H1 (cell line): ENCODE data around the gene CACNA1B. TPM values are rescaled to one million over a fixed set of nuclear protein-coding genes. Genes with fewer than 3 reads are reported as not detected.

Experiments used
- CTCF ChIA-PET: fragments of 300-600 bp; sonication (Branson Sonifier 250); formaldehyde crosslinking; loops from one replicate; lab custom pipeline; 2021; ENCODE audit not compliant: partially characterized antibody; lab: Charles Lee
- POLR2A ChIA-PET: fragments of 300-600 bp; sonication (Branson Sonifier 250); formaldehyde crosslinking; loops from one replicate; lab custom pipeline; 2021; ENCODE audit warnings: inconsistent platforms; ENCODE audit not compliant: partially characterized antibody; lab: Charles Lee
- DNase-seq, 2 experiments: peaks; one replicate each; pipeline versions ENCODE4 v3.0.0 to v3.0.0-alpha.2; 2010 to 2022; ENCODE audit warnings: low spot score in 2 of 2, low read depth in 1 of 2, mixed read lengths in 1 of 2
- FAIRE-seq: peaks from 2 replicates; lab custom pipeline; 2011; peaks lifted over from hg19 to GRCh38; lab: Jason Lieb, UNC
- H2AFZ ChIP-seq: 2 replicates; pipeline ENCODE4 v1.8.1; 2012; ENCODE audit warnings: low read length, inconsistent platforms
- H2AK5ac ChIP-seq: 2 replicates; pipeline ENCODE4 v1.6.1; 2013; ENCODE audit warnings: low read depth, low read length
- H2BK120ac ChIP-seq: replicated peaks from 2 replicates; pipeline ENCODE3; 2013; ENCODE audit warnings: low read depth, low read length, inconsistent platforms
- H2BK12ac ChIP-seq: 2 replicates; pipeline ENCODE4 v1.6.1; 2013; ENCODE audit warnings: low read depth, low read length
- H2BK15ac ChIP-seq: 2 replicates; pipeline ENCODE4 v1.6.1; 2013; ENCODE audit warnings: low read length
- H2BK20ac ChIP-seq: 2 replicates; pipeline ENCODE4 v1.6.1; 2013; ENCODE audit warnings: low read length
- H2BK5ac ChIP-seq: 2 replicates; pipeline ENCODE4 v1.6.1; 2013; ENCODE audit warnings: low read depth, low read length
- H3K14ac ChIP-seq: 2 replicates; pipeline ENCODE4 v1.6.1; 2013; ENCODE audit warnings: inconsistent platforms; ENCODE audit not compliant: insufficient read length
- H3K18ac ChIP-seq: 2 replicates; pipeline ENCODE4 v1.6.1; 2013; ENCODE audit warnings: low read length; ENCODE audit errors: extremely low read depth
- H3K23ac ChIP-seq: 2 replicates; pipeline ENCODE4 v1.6.1; 2013; ENCODE audit warnings: inconsistent platforms; ENCODE audit not compliant: insufficient read length
- H3K23me2 ChIP-seq: 2 replicates; pipeline ENCODE4 v1.6.1; 2013; ENCODE audit warnings: low read depth, low read length
- H3K27ac ChIP-seq: 2 replicates; pipeline ENCODE4 v1.6.1; 2011; ENCODE audit warnings: low read depth, low read length, inconsistent platforms
- H3K27me3 ChIP-seq, 4 experiments: replicated peaks in 1 of 4; 1 replicate in 1 of 4; 2 replicates in 3 of 4; pipeline versions ENCODE4 v1.6.1 to v1.8.1; 2011 to 2013; ENCODE audit warnings: low read length in 3 of 4, mild to moderate bottlenecking in 3 of 4, inconsistent platforms in 2 of 4, mixed read lengths in 2 of 4, moderate library complexity in 1 of 4; ENCODE audit not compliant: control insufficient read depth in 3 of 4, insufficient read depth in 3 of 4; ENCODE audit errors: extremely low read depth in 1 of 4
- H3K36me3 ChIP-seq, 4 experiments: 2 replicates each; pipeline versions ENCODE4 v1.6.1 to v1.8.1; 2011 to 2013; ENCODE audit warnings: mild to moderate bottlenecking in 4 of 4, low read length in 3 of 4, moderate library complexity in 2 of 4, control low read depth in 1 of 4, inconsistent platforms in 1 of 4; ENCODE audit not compliant: insufficient read depth in 4 of 4, control insufficient read depth in 2 of 4
- H3K4ac ChIP-seq: replicated peaks from 2 replicates; pipeline ENCODE3; 2013; ENCODE audit warnings: low read length, low read depth, mixed read lengths, inconsistent platforms; ENCODE audit not compliant: insufficient read length
- H3K4me1 ChIP-seq, 4 experiments: replicated peaks in 1 of 4; 1 replicate in 1 of 4; 2 replicates in 3 of 4; pipeline versions ENCODE4 v1.6.1 to v1.8.1; 2011 to 2013; ENCODE audit warnings: low read length in 3 of 4, inconsistent platforms in 2 of 4, mixed read lengths in 1 of 4; ENCODE audit not compliant: insufficient read depth in 4 of 4, control insufficient read depth in 3 of 4
- H3K4me2 ChIP-seq, 2 experiments: 2 replicates each; pipeline versions ENCODE4 v1.6.1 to v1.8.1; 2011 to 2013; ENCODE audit warnings: low read depth in 2 of 2, low read length in 2 of 2, control low read depth in 1 of 2, inconsistent platforms in 1 of 2, mild to moderate bottlenecking in 1 of 2; ENCODE audit not compliant: insufficient read depth in 1 of 2
- H3K4me3 ChIP-seq, 4 experiments: fragments of 200-600, 300-600 bp in 1 of 4; sonication (generic), shearing (Covaris generic), sonication (Bioruptor Twin) in 1 of 4; 2 replicates each; pipeline versions ENCODE4 v1.5.1 to v1.8.1; 2011 to 2016; ENCODE audit warnings: low read length in 4 of 4, low read depth in 3 of 4, control low read depth in 2 of 4, inconsistent platforms in 2 of 4, mild to moderate bottlenecking in 2 of 4, mixed read lengths in 1 of 4, moderate library complexity in 1 of 4; ENCODE audit not compliant: insufficient read depth in 2 of 4; ENCODE audit errors: extremely low read depth in 1 of 4
- H3K56ac ChIP-seq: replicated peaks from 2 replicates; pipeline ENCODE3; 2013; ENCODE audit warnings: low read depth, mild to moderate bottlenecking, mixed read lengths, low read length, inconsistent platforms; ENCODE audit not compliant: insufficient read length
- H3K79me1 ChIP-seq: 2 replicates; pipeline ENCODE4 v1.6.1; 2013; ENCODE audit warnings: low read depth, low read length, control low read depth
- H3K79me2 ChIP-seq, 2 experiments: 2 replicates each; pipeline versions ENCODE4 v1.6.1 to v1.8.1; 2012 to 2013; ENCODE audit warnings: low read length in 2 of 2, mild to moderate bottlenecking in 2 of 2, inconsistent platforms in 1 of 2; ENCODE audit not compliant: insufficient read depth in 2 of 2, control insufficient read depth in 1 of 2
- H3K9ac ChIP-seq, 4 experiments: replicated peaks in 1 of 4; 1 replicate in 1 of 4; 2 replicates in 3 of 4; pipeline versions ENCODE4 v1.6.1 to v1.8.1; 2011 to 2013; ENCODE audit warnings: low read depth in 3 of 4, low read length in 3 of 4, control low read depth in 2 of 4, mild to moderate bottlenecking in 2 of 4, moderate library complexity in 2 of 4, inconsistent platforms in 1 of 4; ENCODE audit errors: extremely low read depth in 1 of 4
- H3K9me3 ChIP-seq, 2 experiments: 2 replicates each; pipeline versions ENCODE4 v1.6.1 to v1.8.1; 2012 to 2013; ENCODE audit warnings: mild to moderate bottlenecking in 2 of 2, moderate library complexity in 2 of 2, control low read depth in 1 of 2, inconsistent platforms in 1 of 2, low read depth in 1 of 2, low read length in 1 of 2, mixed read lengths in 1 of 2; ENCODE audit not compliant: insufficient read depth in 2 of 2
- H4K20me1 ChIP-seq, 2 experiments: replicated peaks in 1 of 2; 2 replicates each; pipeline versions ENCODE3 to v1.8.1; 2011 to 2013; ENCODE audit warnings: inconsistent platforms in 2 of 2, low read length in 2 of 2, mild to moderate bottlenecking in 1 of 2; ENCODE audit not compliant: insufficient read depth in 2 of 2, control insufficient read depth in 1 of 2
- H4K5ac ChIP-seq: 2 replicates; pipeline ENCODE4 v1.6.1; 2013; ENCODE audit warnings: low read length, low read depth, mixed read lengths, inconsistent platforms; ENCODE audit not compliant: insufficient read length
- H4K8ac ChIP-seq: 2 replicates; pipeline ENCODE4 v1.8.0; 2013; ENCODE audit warnings: mild to moderate bottlenecking, moderate library complexity, low read length, inconsistent platforms; ENCODE audit not compliant: insufficient read depth; ENCODE audit errors: extremely low read depth
- H4K91ac ChIP-seq: replicated peaks from 2 replicates; pipeline ENCODE3; 2013; ENCODE audit warnings: low read length, mixed read lengths, inconsistent platforms; ENCODE audit not compliant: insufficient read length
- BRCA1 ChIP-seq: IDR thresholded peaks from 2 replicates; pipeline ENCODE4 v1.6.1; 2012; ENCODE audit warnings: low read depth, low read length, improper control_type of control experiment
- EGR1 ChIP-seq: IDR thresholded peaks from 2 replicates; pipeline ENCODE4 v1.6.1; 2011; ENCODE audit warnings: low read depth, low read length, borderline replicate concordance
- GTF2F1 ChIP-seq: IDR thresholded peaks from 2 replicates; pipeline ENCODE4 v1.6.1; 2012; ENCODE audit warnings: low read depth, low read length, improper control_type of control experiment, borderline replicate concordance
- JUN ChIP-seq: IDR thresholded peaks from 2 replicates; pipeline ENCODE4 v1.6.1; 2011; ENCODE audit warnings: low read depth, mild to moderate bottlenecking, improper control_type of control experiment, low read length
- MAFK ChIP-seq: IDR thresholded peaks from 2 replicates; pipeline ENCODE4 v1.6.1; 2012; ENCODE audit warnings: low read depth, mild to moderate bottlenecking, improper control_type of control experiment, low read length
- MAX ChIP-seq: IDR thresholded peaks from 2 replicates; pipeline ENCODE4 v1.6.1; 2012; ENCODE audit warnings: inconsistent platforms
- PHF8 ChIP-seq: fragments of 200-600 bp; sonication (generic); conservative IDR thresholded peaks from 2 replicates; pipeline ENCODE4 v1.7.1; 2012; ENCODE audit warnings: low read depth, mild to moderate bottlenecking, inconsistent platforms, low read length, moderate library complexity
- RFX5 ChIP-seq: IDR thresholded peaks from 2 replicates; pipeline ENCODE4 v1.6.1; 2011; ENCODE audit warnings: low read depth, low read length, improper control_type of control experiment, borderline replicate concordance
- SIN3A ChIP-seq, 2 experiments: IDR thresholded peaks in 1 of 2; conservative IDR thresholded peaks in 1 of 2; 2 replicates each; pipeline ENCODE4 v1.6.1; 2011 to 2012; ENCODE audit warnings: low read length in 2 of 2, improper control_type of control experiment in 1 of 2, low read depth in 1 of 2, mild to moderate bottlenecking in 1 of 2
- SIX5 ChIP-seq: IDR thresholded peaks from 2 replicates; pipeline ENCODE4 v1.6.1; 2011; ENCODE audit warnings: mild to moderate bottlenecking, low read depth, low read length
- WGBS, 2 experiments: shearing (Covaris generic) in 1 of 2; methylation state at CpG; one replicate each; pipeline versions ENCODE4 v1.1.6 to v1.1.7; 2013 to 2015; ENCODE audit warnings: low lambda C conversion rate in 2 of 2, mixed read lengths in 2 of 2, inconsistent platforms in 1 of 2, low coverage in 1 of 2, missing lambda C conversion rate in 1 of 2; ENCODE audit not compliant: insufficient replicate concordance in 2 of 2, insufficient coverage in 1 of 2, insufficient read length in 1 of 2; ENCODE audit errors: extremely low coverage in 1 of 2, missing lambda C conversion rate in 1 of 2; 5-methylcytosine and 5-hydroxymethylcytosine counted together
- polyA plus RNA-seq, 7 experiments: library from polyadenylated mRNA; depleted of rRNA in 3 of 7; stranded (reverse) in 5 of 7; unstranded in 2 of 7; fragments of >200 nt in 5 of 7; fragments of 200-250 nt in 2 of 7; gene quantifications; 1 replicate in 5 of 7; 2 replicates in 1 of 7; 4 replicates in 1 of 7; pipeline versions ENCODE4 v1.2.1 to v1.2.3, GENCODE V29; 2011 to 2013; ENCODE audit warnings: missing spikeins in 2 of 7, mixed read lengths in 2 of 7
- total RNA-seq: library from RNA; stranded (reverse); fragmentation: NEBNext Ultra II Directional; extraction: Animal tissue kit (Norgen Biotek cat#: 25700); gene quantifications from 2 replicates; pipeline ENCODE4 v1.2.1, GENCODE V29; 2021
- TF ChIP-seq, protein P1 (sequence below): IDR thresholded peaks from 2 replicates; pipeline ENCODE4 v1.6.1; 2012; ENCODE audit warnings: inconsistent platforms

Gene CACNA1B
- total and polyA plus RNA-seq, 2 of the 8 experiments (the other 6 are each of a cell fraction or from before 2014, with no cell fraction given): 1.5 to 5.7 TPM

GRCh38 chr9:137833721-137834613 lies 43.6 kb upstream of the CACNA1B start:
- CTCF ChIA-PET: interaction anchor here (0.6 to 0.7 kb wide), 2 partner anchors 47 to 143 kb away, joined by 3 read pairs; no protein-coding TSS in a partner anchor
- H4K91ac ChIP-seq: no peak overlapping the region
- H2BK15ac ChIP-seq: no peak overlapping the region
- H4K5ac ChIP-seq: no peak overlapping the region
- DNase-seq: no peak
- no peak overlapping the region for H3K4me3 ChIP-seq
- H3K79me2 ChIP-seq: peaks cover 0 to 5% of the 10 kb centered on the region in 2 experiments; a peak in 1 of 4 replicates
- H3K18ac ChIP-seq: no peak overlapping the region
- H3K27me3 ChIP-seq: no peaks in the 10 kb centered on the region
- 96% methylated on average over 53 of the region's 73 CpGs; no CpG with 5 or more reads in 1 of the 2 experiments for WGBS, 2 experiments
- POLR2A ChIA-PET: no interaction called here
- FAIRE-seq: no peak
- no peaks in the 10 kb centered on the region for H3K23me2 ChIP-seq
- no peak overlapping the region for H3K9ac ChIP-seq
- no peak overlapping the region for H3K23ac ChIP-seq
- H3K79me1 ChIP-seq: no peaks in the 10 kb centered on the region; the same call in 1 of the 2 replicates
- no peak overlapping the region for H2BK120ac ChIP-seq
- H3K27ac ChIP-seq: no peak overlapping the region
- no peak overlapping the region for H2BK20ac ChIP-seq
- peaks cover 1 to 2% of the 10 kb centered on the region in 2 experiments for H4K20me1 ChIP-seq
- peak overlapping the region; percentile 86; the same call in 1 of the 2 replicates for H4K8ac ChIP-seq
- H3K4me1 ChIP-seq: no peaks in the 10 kb centered on the region; a peak in 1 of 7 replicates
- H3K4ac ChIP-seq: no peak overlapping the region
- no peak overlapping the region for H2AK5ac ChIP-seq
- H2BK5ac ChIP-seq: no peak overlapping the region
- peaks cover 5 to 25% (median 8%) of the 10 kb centered on the region in 4 experiments; a peak in 7 of 8 replicates for H3K36me3 ChIP-seq
- H3K56ac ChIP-seq: no peak overlapping the region
- no peak overlapping the region for H3K4me2 ChIP-seq
- no peak overlapping the region for H2BK12ac ChIP-seq
- H3K14ac ChIP-seq: no peak overlapping the region
- H3K9me3 ChIP-seq: no peaks in the 10 kb centered on the region
- H2AFZ ChIP-seq: no peak overlapping the region
- TF ChIP-seq SIX5 (no peak), SIN3A (conservative IDR thresholded peaks at IDR 0.05 in 1 of 2, IDR thresholded peaks at IDR 0.05 in 1 of 2; ENCODE audit: low read depth in 1 of 2, low read length in 2 of 2) (no peak), EGR1 (no peak), BRCA1 (no peak), JUN (no peak), MAFK (no peak), GTF2F1 (no peak), RFX5 (no peak), PHF8 (no peak), MAX (no peak)
- TF ChIP-seq, protein P1, sequence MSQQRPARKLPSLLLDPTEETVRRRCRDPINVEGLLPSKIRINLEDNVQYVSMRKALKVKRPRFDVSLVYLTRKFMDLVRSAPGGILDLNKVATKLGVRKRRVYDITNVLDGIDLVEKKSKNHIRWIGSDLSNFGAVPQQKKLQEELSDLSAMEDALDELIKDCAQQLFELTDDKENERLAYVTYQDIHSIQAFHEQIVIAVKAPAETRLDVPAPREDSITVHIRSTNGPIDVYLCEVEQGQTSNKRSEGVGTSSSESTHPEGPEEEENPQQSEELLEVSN: no peak
